ENCODE data around the gene DNASE2B. TPM values are rescaled to one million over a fixed set of nuclear protein-coding genes. Genes with fewer than 3 reads are reported as not detected.

DNASE2B gene, protein sequence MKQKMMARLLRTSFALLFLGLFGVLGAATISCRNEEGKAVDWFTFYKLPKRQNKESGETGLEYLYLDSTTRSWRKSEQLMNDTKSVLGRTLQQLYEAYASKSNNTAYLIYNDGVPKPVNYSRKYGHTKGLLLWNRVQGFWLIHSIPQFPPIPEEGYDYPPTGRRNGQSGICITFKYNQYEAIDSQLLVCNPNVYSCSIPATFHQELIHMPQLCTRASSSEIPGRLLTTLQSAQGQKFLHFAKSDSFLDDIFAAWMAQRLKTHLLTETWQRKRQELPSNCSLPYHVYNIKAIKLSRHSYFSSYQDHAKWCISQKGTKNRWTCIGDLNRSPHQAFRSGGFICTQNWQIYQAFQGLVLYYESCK
- total RNA-seq (not detected), polyA plus RNA-seq (not detected), total RNA-seq (not detected)

DNA sequence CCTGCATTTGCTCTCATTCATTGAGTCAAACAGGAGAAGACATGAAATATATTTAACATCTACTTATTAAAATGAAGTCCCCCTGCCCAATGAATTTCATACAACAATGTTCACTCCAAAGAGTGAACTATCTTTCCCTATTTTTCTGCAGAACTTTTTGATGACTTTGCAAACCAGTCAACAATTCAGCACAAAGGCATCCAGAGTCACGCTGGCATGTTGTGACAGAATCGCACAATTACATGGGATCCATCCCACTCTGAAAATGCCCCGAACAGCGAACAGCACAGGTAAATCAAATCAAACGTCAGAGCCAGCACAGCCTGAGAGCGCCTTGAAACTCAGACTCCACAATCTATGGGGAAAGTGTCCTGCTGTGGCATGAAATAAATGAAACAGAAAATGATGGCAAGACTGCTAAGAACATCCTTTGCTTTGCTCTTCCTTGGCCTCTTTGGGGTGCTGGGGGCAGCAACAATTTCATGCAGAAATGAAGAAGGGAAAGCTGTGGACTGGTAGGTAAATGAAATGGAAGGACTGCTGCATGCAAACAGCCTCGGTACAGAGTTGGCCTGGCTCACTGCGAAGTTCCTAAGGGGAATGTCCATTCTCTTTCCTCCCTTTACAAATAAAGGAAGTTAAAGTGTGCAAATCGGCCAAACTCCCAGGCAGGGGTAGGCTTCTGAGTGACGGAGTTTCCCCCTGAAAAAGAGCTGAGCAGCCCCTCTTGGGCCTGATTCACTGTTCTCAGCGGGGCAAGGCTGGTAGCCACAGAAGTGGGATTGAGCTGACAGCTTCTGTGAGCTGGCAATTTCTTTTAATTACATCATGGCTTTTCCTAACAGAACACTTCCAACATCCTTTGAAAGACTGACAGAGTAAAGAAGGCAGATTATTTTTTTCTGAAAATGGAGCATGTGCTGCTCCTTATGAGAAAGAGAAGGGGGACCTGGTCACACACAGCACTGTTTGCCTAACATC, at the start of gene DNASE2B:
TSS of gene DNASE2B (plus strand) at position 310 of the 981 bp plus-strand sequence. CDS start at position 391, 81 bp downstream.
- Histone ChIP-seq H3K27me3 (ENCODE audit: control insufficient read depth in 2 of 2, insufficient read depth in 2 of 2, low read length in 2 of 2) (no peaks in the 10 kb centered on the region), H3K27ac (ENCODE audit: low read depth, low read length) (no peak within 1 kb of the TSS), H3K4me3 (ENCODE audit: low read length) (no peak within 1 kb of the TSS), H3K36me3 (ENCODE audit: control insufficient read depth in 2 of 3, insufficient read depth in 3 of 3, low read length in 3 of 3) (no peaks in the 10 kb centered on the region), H3K4me1 (ENCODE audit: control insufficient read depth in 2 of 2, insufficient read depth in 2 of 2, low read length in 2 of 2) (no peaks in the 10 kb centered on the region), H3K9me3 (ENCODE audit: control insufficient read depth in 2 of 3, low read length in 3 of 3) (no peaks in the 10 kb centered on the region)
- POLR2A ChIA-PET: no interaction called here
- peaks cover 0 to 3% (median 0%) of the 10 kb centered on the region in 5 donors for H3K27me3 Mint-ChIP-seq
- H3K27ac Mint-ChIP-seq: no peak within 1 kb of the TSS
- peaks cover 0 to 2% (median 0%) of the 10 kb centered on the region in 7 donors for H3K4me1 Mint-ChIP-seq
- ATAC-seq (no peak), DNase-seq (no peak)
- H3K36me3 Mint-ChIP-seq: no peaks in the 10 kb centered on the region
- CTCF ChIA-PET: no interaction called here
- H3K4me3 Mint-ChIP-seq: no peak within 1 kb of the TSS
- intact Hi-C loops (cut with micrococcal nuclease): no loop called here
- no peaks in the 10 kb centered on the region for H3K9me3 Mint-ChIP-seq

- Mint-ChIP-seq H3K27ac (no peak overlapping the region), H3K36me3 (no peaks in the 10 kb centered on the region), H3K9me3 (peaks cover 0 to 4% (median 0%) of the 10 kb centered on the region in 11 donors), H3K4me1 (no peaks in the 10 kb centered on the region), H3K27me3 (peaks cover 0 to 4% (median 0%) of the 10 kb centered on the region in 5 donors), H3K4me3 (no peak overlapping the region)
- intact Hi-C loops (cut with micrococcal nuclease): no loop called here
- POLR2A ChIA-PET: no interaction called here
- no peaks in the 10 kb centered on the region for H3K9me3 ChIP-seq (ENCODE audit: control insufficient read depth in 2 of 3, low read length in 3 of 3)
- ATAC-seq: no peak
- CTCF ChIA-PET: no interaction called here
- no peak for DNase-seq
- no peaks in the 10 kb centered on the region for H3K27me3 ChIP-seq (ENCODE audit: control insufficient read depth in 2 of 2, insufficient read depth in 2 of 2, low read length in 2 of 2)
- no peaks in the 10 kb centered on the region for H3K36me3 ChIP-seq (ENCODE audit: control insufficient read depth in 2 of 3, insufficient read depth in 3 of 3, low read length in 3 of 3)
- no peak overlapping the region for H3K27ac ChIP-seq (ENCODE audit: low read depth, low read length)
- H3K4me3 ChIP-seq (ENCODE audit: low read length): no peak overlapping the region
- H3K4me1 ChIP-seq (ENCODE audit: control insufficient read depth in 2 of 2, insufficient read depth in 2 of 2, low read length in 2 of 2): no peaks in the 10 kb centered on the region
Measured at GRCh38 chr1:84348759-84349158, 49.5 kb upstream of the DNASE2B start.

- Histone ChIP-seq H3K27me3 (ENCODE audit: control insufficient read depth in 2 of 2, insufficient read depth in 2 of 2, low read length in 2 of 2) (no peaks in the 10 kb centered on the region), H3K36me3 (ENCODE audit: control insufficient read depth in 2 of 3, insufficient read depth in 3 of 3, low read length in 3 of 3) (no peaks in the 10 kb centered on the region), H3K4me3 (ENCODE audit: low read length) (no peak overlapping the region), H3K27ac (ENCODE audit: low read depth, low read length) (no peak overlapping the region), H3K9me3 (ENCODE audit: control insufficient read depth in 2 of 3, low read length in 3 of 3) (no peaks in the 10 kb centered on the region), H3K4me1 (ENCODE audit: control insufficient read depth in 2 of 2, insufficient read depth in 2 of 2, low read length in 2 of 2) (no peaks in the 10 kb centered on the region)
- DNase-seq (no peak), ATAC-seq (no peak)
- no peak overlapping the region for H3K27ac Mint-ChIP-seq
- ChIA-PET POLR2A (no interaction called here), CTCF (no interaction called here)
- no peak overlapping the region for H3K4me3 Mint-ChIP-seq
- peaks cover 0 to 4% (median 0%) of the 10 kb centered on the region in 5 donors for H3K27me3 Mint-ChIP-seq
- intact Hi-C loops (cut with micrococcal nuclease): no loop called here
- no peaks in the 10 kb centered on the region for H3K36me3 Mint-ChIP-seq
- no peaks in the 10 kb centered on the region for H3K4me1 Mint-ChIP-seq
- H3K9me3 Mint-ChIP-seq: peaks cover 0 to 1% (median 0%) of the 10 kb centered on the region in 11 donors
Measured at GRCh38 chr1:84350104-84350503, 48.2 kb upstream of the DNASE2B start.

DNA sequence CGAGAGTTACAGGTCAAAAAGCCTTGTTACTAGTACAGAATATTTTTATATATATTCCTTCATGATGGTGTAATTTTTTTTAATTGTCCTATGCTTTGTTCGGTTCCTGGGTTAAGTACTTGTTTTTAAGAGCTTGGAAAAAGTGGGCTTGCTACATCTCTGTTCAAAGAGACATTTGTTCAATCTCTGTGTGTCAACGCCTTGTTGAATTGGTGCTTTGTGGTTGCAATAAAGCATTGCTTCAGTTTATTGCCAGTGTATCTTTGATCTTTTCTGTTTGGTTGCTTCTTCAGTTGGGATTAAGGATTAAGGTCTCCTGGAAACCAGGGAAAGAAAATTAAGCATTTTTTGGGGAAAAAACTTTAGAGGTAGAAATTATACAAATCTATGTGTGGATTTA, 47.7 kb upstream of the DNASE2B start:
- POLR2A ChIA-PET: no interaction called here
- H3K4me1 Mint-ChIP-seq: no peaks in the 10 kb centered on the region
- peaks cover 0 to 2% (median 0%) of the 10 kb centered on the region in 5 donors for H3K27me3 Mint-ChIP-seq

GRCh38 chr1:84352298-84353106, 45.8 kb upstream of the DNASE2B start:
- Histone ChIP-seq H3K27ac (ENCODE audit: low read depth, low read length) (no peak overlapping the region), H3K4me1 (ENCODE audit: control insufficient read depth in 2 of 2, insufficient read depth in 2 of 2, low read length in 2 of 2) (no peaks in the 10 kb centered on the region), H3K9me3 (ENCODE audit: control insufficient read depth in 2 of 3, low read length in 3 of 3) (no peaks in the 10 kb centered on the region), H3K27me3 (ENCODE audit: control insufficient read depth in 2 of 2, insufficient read depth in 2 of 2, low read length in 2 of 2) (peaks cover 0 to 3% of the 10 kb centered on the region in 2 donors), H3K4me3 (ENCODE audit: low read length) (no peak overlapping the region), H3K36me3 (ENCODE audit: control insufficient read depth in 2 of 3, insufficient read depth in 3 of 3, low read length in 3 of 3) (no peaks in the 10 kb centered on the region)
- Mint-ChIP-seq H3K4me3 (no peak overlapping the region), H3K9me3 (peaks cover 0 to 5% (median 1%) of the 10 kb centered on the region in 11 donors), H3K27ac (no peak overlapping the region), H3K4me1 (no peaks in the 10 kb centered on the region), H3K36me3 (peaks cover 0 to 6% (median 0%) of the 10 kb centered on the region in 5 donors), H3K27me3 (peaks cover 0 to 9% (median 5%) of the 10 kb centered on the region in 5 donors)
- no peak for DNase-seq
- intact Hi-C loops (cut with micrococcal nuclease): no loop called here
- ChIA-PET CTCF (no interaction called here), POLR2A (no interaction called here)
- ATAC-seq: no peak

More for the DNA sequence above, 47.7 kb upstream of the DNASE2B start:
- no peak overlapping the region for H3K27ac Mint-ChIP-seq
- peaks cover 0 to 1% (median 0%) of the 10 kb centered on the region in 11 donors for H3K9me3 Mint-ChIP-seq
- no peak overlapping the region for H3K4me3 Mint-ChIP-seq
- no peaks in the 10 kb centered on the region for H3K9me3 ChIP-seq (ENCODE audit: control insufficient read depth in 2 of 3, low read length in 3 of 3)
- no peaks in the 10 kb centered on the region for H3K36me3 Mint-ChIP-seq
- no peaks in the 10 kb centered on the region for H3K4me1 ChIP-seq (ENCODE audit: control insufficient read depth in 2 of 2, insufficient read depth in 2 of 2, low read length in 2 of 2)
- no peak for DNase-seq
- no peaks in the 10 kb centered on the region for H3K27me3 ChIP-seq (ENCODE audit: control insufficient read depth in 2 of 2, insufficient read depth in 2 of 2, low read length in 2 of 2)
- H3K36me3 ChIP-seq (ENCODE audit: control insufficient read depth in 2 of 3, insufficient read depth in 3 of 3, low read length in 3 of 3): no peaks in the 10 kb centered on the region
- H3K27ac ChIP-seq (ENCODE audit: low read depth, low read length): no peak overlapping the region
- no peak overlapping the region for H3K4me3 ChIP-seq (ENCODE audit: low read length)
- intact Hi-C loops (cut with micrococcal nuclease): no loop called here
- no peak for ATAC-seq
- CTCF ChIA-PET: no interaction called here

DNA sequence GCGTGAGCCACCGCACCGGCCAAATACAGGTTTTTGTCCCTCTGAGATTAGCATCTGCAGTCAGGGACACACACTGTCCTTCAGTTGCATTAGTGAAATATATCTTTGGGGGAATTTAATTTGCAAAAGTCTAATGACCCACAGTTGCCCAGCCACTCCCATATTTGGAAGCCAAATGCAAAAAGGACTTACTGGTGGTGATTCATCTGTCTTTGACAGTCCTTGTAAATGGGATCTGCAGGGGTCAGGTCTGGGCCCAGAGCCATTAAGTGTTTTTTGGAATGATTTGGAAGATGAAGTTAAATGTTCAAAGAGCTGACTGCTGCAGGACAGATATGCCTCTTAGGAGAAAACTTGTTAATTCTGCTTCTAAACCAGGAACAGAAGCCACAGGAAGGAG, 44.6 kb upstream of the DNASE2B start:
- H3K9me3 Mint-ChIP-seq: peaks cover 0 to 11% (median 1%) of the 10 kb centered on the region in 11 donors
- no peak for DNase-seq
- POLR2A ChIA-PET: no interaction called here
- H3K4me1 ChIP-seq (ENCODE audit: control insufficient read depth in 2 of 2, insufficient read depth in 2 of 2, low read length in 2 of 2): no peaks in the 10 kb centered on the region
- H3K27me3 ChIP-seq (ENCODE audit: control insufficient read depth in 2 of 2, insufficient read depth in 2 of 2, low read length in 2 of 2): peaks cover 0 to 3% of the 10 kb centered on the region in 2 donors
- peaks cover 0 to 9% (median 5%) of the 10 kb centered on the region in 5 donors for H3K27me3 Mint-ChIP-seq
- H3K4me3 ChIP-seq (ENCODE audit: low read length): no peak overlapping the region
- H3K36me3 Mint-ChIP-seq: peaks cover 0 to 10% (median 0%) of the 10 kb centered on the region in 5 donors
- H3K36me3 ChIP-seq (ENCODE audit: control insufficient read depth in 2 of 3, insufficient read depth in 3 of 3, low read length in 3 of 3): no peaks in the 10 kb centered on the region
- CTCF ChIA-PET: interaction anchor here (0.6 kb wide), 1 partner anchor 56 kb away, joined by 7 read pairs; no protein-coding TSS in a partner anchor
- H3K27ac ChIP-seq (ENCODE audit: low read depth, low read length): no peak overlapping the region
- H3K27ac Mint-ChIP-seq: no peak overlapping the region
- H3K9me3 ChIP-seq (ENCODE audit: control insufficient read depth in 2 of 3, low read length in 3 of 3): no peaks in the 10 kb centered on the region
- no peak for ATAC-seq
- no peak overlapping the region for H3K4me3 Mint-ChIP-seq
- H3K4me1 Mint-ChIP-seq: no peaks in the 10 kb centered on the region
- intact Hi-C loops (cut with micrococcal nuclease): no loop called here
